Stimulated activated effector memory CD8-positive, alpha-beta T cell treated with anti-CD3 and anti-CD28 coated beads, Interleukin-12 subunit alpha, Interleukin-12 subunit beta, amount 100 ng/mL, for 72 hours (primary cell): ENCODE data around the gene PLCB1.
A peak's percentile ranks its signal among the peaks of the same experiment; 100 is the strongest.

Experiments used
- ATAC-seq: fragments of 150-1000 bp; cut with Tn5 transposase; 2 replicates; pipeline ENCODE4 v1.10.0; 2021
- DNase-seq, 2 donors: peaks; one replicate each; pipeline ENCODE4 v3.0.0; 2021 to 2022; ENCODE audit warnings: low spot score in 2 of 2
- H3K27ac Mint-ChIP-seq: one replicate; pipeline ENCODE4 v1.8.0; 2022; ENCODE audit warnings: mild to moderate bottlenecking, mixed read lengths
- H3K36me3 Mint-ChIP-seq: one replicate; pipeline ENCODE4 v1.8.0; 2022; ENCODE audit warnings: mild to moderate bottlenecking, mixed read lengths
- H3K4me1 Mint-ChIP-seq: one replicate; pipeline ENCODE4 v1.8.0; 2022; ENCODE audit warnings: mixed read lengths
- H3K4me3 Mint-ChIP-seq: one replicate; pipeline ENCODE4 v1.8.0; 2022; ENCODE audit warnings: mild to moderate bottlenecking, mixed read lengths
- H3K9me3 Mint-ChIP-seq: one replicate; pipeline ENCODE4 v1.8.0; 2022; ENCODE audit warnings: mixed read lengths

PLCB1 gene

GRCh38 chr20:8398263-8399051 lies 266.4 kb downstream of the PLCB1 start:
- Mint-ChIP-seq H3K4me3 (no peak overlapping the region), H3K27ac (no peak overlapping the region), H3K4me1 (peaks cover 26% of the 10 kb centered on the region), H3K9me3 (no peaks in the 10 kb centered on the region), H3K36me3 (peaks cover 6% of the 10 kb centered on the region)
- DNase-seq (no peak), ATAC-seq (no peak)

DNA sequence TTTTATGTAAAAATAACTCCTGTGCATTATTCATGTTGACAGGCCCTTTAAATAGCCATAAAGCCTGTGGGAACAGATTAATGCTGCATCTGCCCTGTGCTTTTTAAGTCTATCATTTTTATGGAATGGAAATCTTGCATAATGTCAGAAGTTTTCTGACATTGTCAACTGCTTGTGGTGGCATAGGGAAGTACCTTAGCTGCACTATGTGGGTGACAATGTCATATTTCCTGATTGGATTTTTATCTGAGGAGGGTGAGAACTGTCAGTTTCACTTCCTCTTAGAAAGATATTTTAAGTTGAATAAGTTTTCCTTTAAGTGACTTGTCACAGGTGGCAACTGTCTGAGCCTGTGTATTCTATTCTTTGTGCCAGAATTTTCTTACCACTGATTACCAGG lies 267.9 kb downstream of the PLCB1 start:
- H3K4me1 Mint-ChIP-seq = peaks cover 17% of the 10 kb centered on the region
- DNase-seq (no peak), ATAC-seq (peak; percentile 83)
- H3K27ac Mint-ChIP-seq = no peak overlapping the region
- peaks cover 6% of the 10 kb centered on the region for H3K36me3 Mint-ChIP-seq
- H3K9me3 Mint-ChIP-seq = no peaks in the 10 kb centered on the region
- H3K4me3 Mint-ChIP-seq = peak overlapping the region; percentile 24

- H3K36me3 Mint-ChIP-seq = peaks cover 6% of the 10 kb centered on the region
- no peak for ATAC-seq
- H3K4me3 Mint-ChIP-seq = no peak overlapping the region
- no peak overlapping the region for H3K27ac Mint-ChIP-seq
- H3K4me1 Mint-ChIP-seq = peaks cover 17% of the 10 kb centered on the region
- no peak for DNase-seq
- no peaks in the 10 kb centered on the region for H3K9me3 Mint-ChIP-seq
Observed at GRCh38 chr20:8400486-8400885, 268.4 kb downstream of the PLCB1 start.

DNA sequence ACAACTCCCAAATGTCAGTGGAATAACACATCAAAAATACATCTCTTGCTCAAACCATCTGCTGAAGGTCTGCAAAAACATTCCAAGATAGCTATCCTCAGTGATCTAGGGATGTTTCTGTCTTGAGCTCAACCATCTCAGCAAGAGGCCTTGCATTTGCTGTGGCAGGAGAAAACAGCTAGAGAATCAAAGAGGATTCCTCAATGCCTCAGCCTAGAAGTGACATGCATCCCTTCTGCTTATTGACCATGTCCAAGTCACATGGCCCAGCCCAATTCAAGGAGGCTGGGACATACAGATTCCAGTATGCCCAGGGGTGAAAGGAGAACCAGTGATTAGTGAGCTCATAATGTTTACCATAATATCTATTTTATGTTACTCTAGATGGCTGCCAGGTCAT lies 269.5 kb downstream of the PLCB1 start:
- DNase-seq (no peak), ATAC-seq (no peak)
- Mint-ChIP-seq H3K36me3 (peaks cover 6% of the 10 kb centered on the region), H3K4me3 (no peak overlapping the region), H3K9me3 (no peaks in the 10 kb centered on the region), H3K4me1 (peaks cover 17% of the 10 kb centered on the region), H3K27ac (no peak overlapping the region)

GRCh38 chr20:8402798-8403197 lies 270.7 kb downstream of the PLCB1 start:
- ATAC-seq (no peak), DNase-seq (no peak)
- Mint-ChIP-seq H3K9me3 (no peaks in the 10 kb centered on the region), H3K36me3 (peaks cover 6% of the 10 kb centered on the region), H3K27ac (no peak overlapping the region), H3K4me3 (no peak overlapping the region), H3K4me1 (peaks cover 17% of the 10 kb centered on the region)

DNA sequence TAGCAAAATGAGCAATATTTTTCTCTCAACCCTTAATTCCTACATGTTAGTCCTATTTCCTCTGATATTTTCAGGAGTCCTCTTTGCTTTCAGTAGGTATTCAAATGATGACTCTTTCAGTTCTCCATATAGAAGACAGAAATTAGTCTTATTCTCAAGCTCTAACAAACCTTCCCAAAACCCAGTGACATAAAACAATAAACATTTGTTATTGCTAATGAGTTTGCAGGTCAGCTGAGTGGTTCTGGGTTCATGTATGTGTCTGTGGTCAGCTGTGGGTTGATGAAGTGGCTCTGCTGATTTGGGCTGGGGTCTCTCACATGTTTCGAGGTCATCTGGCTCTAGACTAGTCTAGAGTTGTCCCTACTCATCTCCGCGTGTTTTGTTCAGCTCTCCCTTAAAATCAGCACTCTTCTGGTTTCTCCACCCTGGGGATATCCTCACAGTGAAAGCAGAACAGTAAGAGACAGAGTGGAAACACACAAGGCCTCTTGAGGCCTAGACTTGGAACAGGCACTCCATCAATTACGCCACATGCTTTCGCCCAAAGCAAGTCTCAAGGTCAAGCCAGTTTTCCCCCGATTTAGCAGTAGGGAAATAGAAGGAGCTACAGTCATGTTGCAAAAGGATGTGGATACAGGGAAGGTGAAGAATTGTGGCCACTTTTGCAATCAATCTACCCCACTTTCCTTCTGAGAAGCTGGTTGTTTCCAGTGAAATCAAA lies 273.0 kb downstream of the PLCB1 start:
- H3K4me3 Mint-ChIP-seq = no peak overlapping the region

GRCh38 chr20:8406391-8406790 lies 274.3 kb downstream of the PLCB1 start:
- ATAC-seq (no peak), DNase-seq (no peak)
- H3K4me1 Mint-ChIP-seq = no peaks in the 10 kb centered on the region
- no peaks in the 10 kb centered on the region for H3K36me3 Mint-ChIP-seq
- no peak overlapping the region for H3K4me3 Mint-ChIP-seq
- no peak overlapping the region for H3K27ac Mint-ChIP-seq
- H3K9me3 Mint-ChIP-seq = no peaks in the 10 kb centered on the region

More for the DNA sequence above, 273.0 kb downstream of the PLCB1 start:
- Mint-ChIP-seq H3K27ac (no peak overlapping the region), H3K36me3 (no peaks in the 10 kb centered on the region), H3K9me3 (no peaks in the 10 kb centered on the region), H3K4me1 (peaks cover 5% of the 10 kb centered on the region)
- no peak for ATAC-seq
- no peak for DNase-seq

DNA sequence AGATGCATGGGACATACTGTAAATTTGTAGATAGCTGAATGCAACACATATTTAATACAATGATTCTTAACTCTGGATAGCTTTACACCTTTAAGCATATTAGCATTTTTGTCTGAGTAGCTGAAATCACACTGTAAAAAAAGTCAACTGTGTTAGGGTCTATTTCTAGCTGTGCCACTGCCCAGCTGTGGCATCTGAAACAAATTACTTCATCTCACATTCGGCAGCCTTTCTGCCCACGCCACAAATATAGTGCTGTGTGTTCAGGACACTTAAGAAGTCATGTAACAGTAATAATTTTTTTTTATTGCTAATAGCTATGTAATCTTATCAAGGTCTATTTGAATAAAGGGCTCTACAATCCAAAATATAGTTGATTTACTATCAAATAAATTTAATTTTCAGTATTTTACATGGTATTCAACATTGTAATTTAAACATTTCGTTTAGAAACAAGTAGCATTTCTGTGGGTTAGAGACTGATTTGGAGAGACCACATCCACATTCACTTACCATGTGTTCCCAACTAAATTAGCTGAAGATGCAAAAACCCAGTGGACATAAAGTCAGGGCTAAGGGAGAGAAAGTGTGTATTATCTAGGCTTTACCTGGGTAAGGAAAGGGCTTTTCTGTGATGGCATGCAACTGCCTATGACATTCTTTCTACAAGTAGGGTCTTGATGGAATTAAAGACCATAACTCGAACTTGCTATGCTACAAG lies 276.7 kb downstream of the PLCB1 start:
- Mint-ChIP-seq H3K4me1 (no peaks in the 10 kb centered on the region), H3K27ac (no peak overlapping the region)
- no peak for DNase-seq

DNA sequence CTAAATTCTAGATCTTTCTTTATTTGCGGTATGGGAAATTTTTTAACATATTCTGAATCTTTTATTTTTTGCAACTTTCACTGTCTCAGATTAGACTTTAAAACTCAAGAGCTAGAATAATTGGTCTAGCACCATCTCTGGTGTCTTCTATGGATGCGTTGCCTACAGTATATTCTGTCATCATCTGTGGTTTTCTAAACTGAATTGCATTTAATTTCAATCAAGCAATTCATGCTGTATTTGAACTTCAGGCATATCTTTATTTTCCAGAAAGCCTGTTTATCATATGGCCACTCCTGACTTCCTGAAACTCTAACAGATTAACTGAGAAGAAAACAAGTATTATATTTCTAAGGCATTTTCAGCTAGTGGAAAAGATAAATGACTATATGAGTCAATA lies 281.6 kb downstream of the PLCB1 start:
- Mint-ChIP-seq H3K4me1 (peaks cover 5% of the 10 kb centered on the region), H3K9me3 (no peaks in the 10 kb centered on the region), H3K4me3 (no peak overlapping the region), H3K36me3 (no peaks in the 10 kb centered on the region), H3K27ac (no peak overlapping the region)
- no peak for ATAC-seq
- DNase-seq = no peak

More for the DNA sequence above, 276.7 kb downstream of the PLCB1 start:
- Mint-ChIP-seq H3K36me3 (no peaks in the 10 kb centered on the region), H3K9me3 (no peaks in the 10 kb centered on the region), H3K4me3 (no peak overlapping the region)
- no peak for ATAC-seq

- no peak for ATAC-seq
- no peaks in the 10 kb centered on the region for H3K9me3 Mint-ChIP-seq
- H3K4me1 Mint-ChIP-seq = peaks cover 5% of the 10 kb centered on the region
- no peak overlapping the region for H3K27ac Mint-ChIP-seq
- H3K4me3 Mint-ChIP-seq = no peak overlapping the region
- H3K36me3 Mint-ChIP-seq = no peaks in the 10 kb centered on the region
- no peak for DNase-seq
Observed at GRCh38 chr20:8414586-8415274, 282.7 kb downstream of the PLCB1 start.

DNA sequence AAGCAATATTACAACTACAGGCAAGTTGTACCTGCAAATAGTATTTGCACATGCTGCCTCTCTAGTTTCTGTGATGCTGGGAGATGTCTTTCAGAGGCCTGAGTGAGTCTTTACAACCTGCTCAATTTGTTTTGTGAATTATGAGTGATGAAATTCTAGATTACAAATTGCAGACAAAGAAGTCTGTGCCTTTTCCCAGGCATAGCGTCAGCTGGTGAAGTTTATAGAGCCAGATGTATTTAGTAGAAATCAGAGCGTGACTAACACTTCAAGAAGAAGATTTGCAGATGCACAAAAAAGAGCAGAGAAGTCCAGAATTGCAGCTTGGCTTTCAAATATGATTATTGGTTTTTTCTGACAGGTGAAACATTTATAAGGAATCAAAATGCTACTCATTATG lies 289.9 kb downstream of the PLCB1 start:
- no peak overlapping the region for H3K27ac Mint-ChIP-seq
- H3K36me3 Mint-ChIP-seq = no peaks in the 10 kb centered on the region
- peaks cover 6% of the 10 kb centered on the region for H3K4me1 Mint-ChIP-seq
- no peak for DNase-seq
- H3K4me3 Mint-ChIP-seq = no peak overlapping the region
- H3K9me3 Mint-ChIP-seq = no peaks in the 10 kb centered on the region
- ATAC-seq = no peak

DNA sequence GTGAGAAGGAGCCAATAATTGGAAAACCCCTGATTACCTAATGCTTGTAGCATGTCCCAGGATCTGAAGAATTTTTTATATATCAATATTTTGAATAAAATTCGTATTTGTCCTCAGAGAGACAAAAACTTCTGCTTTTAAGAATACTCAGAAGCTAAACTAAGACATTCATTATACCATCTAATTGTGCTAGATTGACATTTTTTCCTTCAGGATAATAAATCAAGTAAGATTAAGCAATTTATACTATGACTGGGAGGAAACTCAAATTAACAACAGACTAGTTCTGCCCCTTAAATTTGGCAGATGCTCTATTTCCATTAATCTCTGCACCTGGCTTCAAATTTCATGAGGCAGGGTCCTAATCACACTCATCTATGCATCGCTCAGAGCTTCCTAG lies 291.4 kb downstream of the PLCB1 start:
- H3K27ac Mint-ChIP-seq = no peak overlapping the region
- H3K4me1 Mint-ChIP-seq = peaks cover 17% of the 10 kb centered on the region

DNA sequence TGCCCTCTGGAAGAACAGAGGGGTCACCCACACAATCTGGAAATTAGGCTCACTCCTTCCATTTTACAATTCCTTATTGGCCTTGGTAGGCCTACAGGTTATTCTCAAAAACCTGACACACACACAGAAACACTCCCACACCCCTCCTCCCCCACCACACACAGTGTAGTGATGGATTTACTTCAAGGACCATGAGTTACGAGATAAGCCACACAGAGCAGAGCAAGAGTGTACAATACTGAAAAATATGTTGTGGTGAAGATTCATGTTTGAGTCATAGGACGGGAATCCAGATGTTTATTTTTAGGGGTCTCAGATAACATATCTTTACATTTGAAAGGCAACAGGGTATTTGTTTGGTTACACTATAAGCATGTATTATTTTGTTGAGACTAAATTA lies 291.9 kb downstream of the PLCB1 start:
- no peaks in the 10 kb centered on the region for H3K36me3 Mint-ChIP-seq
- H3K27ac Mint-ChIP-seq = no peak overlapping the region
- ATAC-seq = peak; percentile 68
- no peak for DNase-seq
- H3K9me3 Mint-ChIP-seq = no peaks in the 10 kb centered on the region
- H3K4me1 Mint-ChIP-seq = peaks cover 23% of the 10 kb centered on the region
- no peak overlapping the region for H3K4me3 Mint-ChIP-seq

More for the DNA sequence above, 291.4 kb downstream of the PLCB1 start:
- DNase-seq (no peak), ATAC-seq (no peak)
- Mint-ChIP-seq H3K36me3 (no peaks in the 10 kb centered on the region), H3K9me3 (no peaks in the 10 kb centered on the region), H3K4me3 (no peak overlapping the region)

GRCh38 chr20:8425016-8425415 lies 292.9 kb downstream of the PLCB1 start:
- DNase-seq (no peak), ATAC-seq (no peak)
- no peaks in the 10 kb centered on the region for H3K36me3 Mint-ChIP-seq
- H3K4me3 Mint-ChIP-seq = no peak overlapping the region
- peaks cover 33% of the 10 kb centered on the region for H3K4me1 Mint-ChIP-seq
- H3K9me3 Mint-ChIP-seq = no peaks in the 10 kb centered on the region
- no peak overlapping the region for H3K27ac Mint-ChIP-seq

- Mint-ChIP-seq H3K36me3 (no peaks in the 10 kb centered on the region), H3K4me1 (peaks cover 36% of the 10 kb centered on the region), H3K9me3 (no peaks in the 10 kb centered on the region), H3K4me3 (no peak overlapping the region), H3K27ac (no peak overlapping the region)
- DNase-seq (no peak), ATAC-seq (no peak)
Observed at GRCh38 chr20:8425802-8426201, 293.7 kb downstream of the PLCB1 start.
